ENCODE results near the gene RSKR. TPM values are rescaled to one million over a fixed set of nuclear protein-coding genes. Genes with fewer than 3 reads are reported as not detected.
A peak's percentile ranks its signal among the peaks of the same experiment; 100 is the strongest.

RSKR gene
- total RNA-seq, 3 donors from 2014 or later (not counting 1 experiment from before 2014, with no cell fraction given) = 10.0 to 14.6 (median 14.0) TPM

DNA sequence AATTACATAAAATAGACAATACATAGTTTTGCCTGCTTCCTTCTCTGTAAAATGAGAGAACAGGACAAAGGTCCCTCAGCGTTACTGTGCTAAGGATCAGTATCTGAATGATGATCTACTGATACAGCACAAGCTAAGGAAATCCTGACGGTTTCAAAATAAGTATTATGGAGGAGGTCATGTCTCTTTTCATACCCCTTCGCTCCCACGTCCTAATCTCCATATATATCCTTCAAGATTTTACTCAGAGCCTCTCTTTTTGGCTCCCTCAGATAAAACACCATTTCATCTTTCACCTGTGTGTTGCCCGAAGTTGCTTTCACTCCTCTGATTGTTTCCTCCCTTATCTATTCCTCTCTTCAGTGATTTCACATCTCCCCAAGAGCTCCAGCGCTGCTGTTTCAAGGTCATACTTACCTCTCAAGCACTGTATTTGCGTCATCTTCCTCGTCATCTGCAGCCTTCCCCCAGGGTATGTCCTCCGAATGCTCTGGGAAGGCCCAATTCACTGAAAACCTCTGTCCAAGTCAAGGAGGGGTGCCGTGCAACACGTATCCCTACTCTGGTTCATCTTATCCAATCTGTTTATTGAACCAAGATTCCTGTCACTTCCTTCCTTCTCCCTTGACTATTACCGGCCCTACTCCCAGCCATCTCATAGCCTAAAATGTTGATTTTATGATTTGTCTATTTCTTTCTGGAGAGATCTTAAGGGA lies 32.2 kb upstream of the RSKR start:
- no peak for ATAC-seq
- H3K27ac Mint-ChIP-seq = peak overlapping the region; percentile 92 to 98
- peaks cover 36% of the 10 kb centered on the region for H3K4me1 ChIP-seq (ENCODE audit: control insufficient read depth, insufficient read depth, low read length)
- H3K9me3 Mint-ChIP-seq = no peaks in the 10 kb centered on the region
- no peaks in the 10 kb centered on the region for H3K27me3 ChIP-seq (ENCODE audit: control insufficient read depth, insufficient read depth, low read length)
- peak overlapping the region; percentile 98 for H3K27ac ChIP-seq (ENCODE audit: low read length)
- no peak for TF ChIP-seq CTCF (IDR thresholded peaks at IDR 0.05)
- intact Hi-C loops (cut with micrococcal nuclease) = loop anchor here (1.0 to 5.0 kb wide), 3 partner anchors 15 to 256 kb away; partner anchors contain the start of genes DHRS13 and SDF2
- H3K9me3 ChIP-seq (ENCODE audit: control insufficient read depth, insufficient read depth, low read length) = no peaks in the 10 kb centered on the region
- H3K4me3 ChIP-seq (ENCODE audit: low read length) = no peak overlapping the region
- H3K4me1 Mint-ChIP-seq = peaks cover 36 to 38% of the 10 kb centered on the region in 2 donors
- peak in 1 of 2 donors; percentile 39 for DNase-seq
- peak overlapping the region; percentile 98 for H3K4me3 Mint-ChIP-seq
- WGBS (ENCODE audit: insufficient coverage) = 82% methylated on average over 10 of the region's 12 CpGs
- H3K36me3 Mint-ChIP-seq = no peaks in the 10 kb centered on the region
- peaks cover 30% of the 10 kb centered on the region for H3K36me3 ChIP-seq (ENCODE audit: control insufficient read depth, insufficient read depth, low read length)
- H3K27me3 Mint-ChIP-seq (ENCODE audit: low read depth in 2 of 2) = no peaks in the 10 kb centered on the region

- Mint-ChIP-seq H3K36me3 (peaks cover 1% of the 10 kb centered on the region), H3K27ac (peak overlapping the region; percentile 92 to 98), H3K9me3 (no peaks in the 10 kb centered on the region), H3K4me3 (peak overlapping the region; percentile 98), H3K27me3 (ENCODE audit: low read depth in 2 of 2) (no peaks in the 10 kb centered on the region), H3K4me1 (peaks cover 36 to 38% of the 10 kb centered on the region in 2 donors)
- DNase-seq (no peak), ATAC-seq (no peak)
- no peak for TF ChIP-seq CTCF (IDR thresholded peaks at IDR 0.05)
- H3K4me3 ChIP-seq (ENCODE audit: low read length) = peak overlapping the region; percentile 82
- intact Hi-C loops (cut with micrococcal nuclease) = loop anchor here (2.0 to 5.0 kb wide), 2 partner anchors 73 to 257 kb away; partner anchors contain the start of genes DHRS13 and RPL23A
- no peaks in the 10 kb centered on the region for H3K9me3 ChIP-seq (ENCODE audit: control insufficient read depth, insufficient read depth, low read length)
- H3K27ac ChIP-seq (ENCODE audit: low read length) = peak overlapping the region; percentile 98
- peaks cover 30% of the 10 kb centered on the region for H3K36me3 ChIP-seq (ENCODE audit: control insufficient read depth, insufficient read depth, low read length)
- H3K4me1 ChIP-seq (ENCODE audit: control insufficient read depth, insufficient read depth, low read length) = peaks cover 36% of the 10 kb centered on the region
- 29% methylated on average over 6 of the region's 8 CpGs for WGBS (ENCODE audit: insufficient coverage)
- H3K27me3 ChIP-seq (ENCODE audit: control insufficient read depth, insufficient read depth, low read length) = no peaks in the 10 kb centered on the region
Observed at GRCh38 chr17:28645576-28645939, 31.6 kb upstream of the RSKR start.

DNA sequence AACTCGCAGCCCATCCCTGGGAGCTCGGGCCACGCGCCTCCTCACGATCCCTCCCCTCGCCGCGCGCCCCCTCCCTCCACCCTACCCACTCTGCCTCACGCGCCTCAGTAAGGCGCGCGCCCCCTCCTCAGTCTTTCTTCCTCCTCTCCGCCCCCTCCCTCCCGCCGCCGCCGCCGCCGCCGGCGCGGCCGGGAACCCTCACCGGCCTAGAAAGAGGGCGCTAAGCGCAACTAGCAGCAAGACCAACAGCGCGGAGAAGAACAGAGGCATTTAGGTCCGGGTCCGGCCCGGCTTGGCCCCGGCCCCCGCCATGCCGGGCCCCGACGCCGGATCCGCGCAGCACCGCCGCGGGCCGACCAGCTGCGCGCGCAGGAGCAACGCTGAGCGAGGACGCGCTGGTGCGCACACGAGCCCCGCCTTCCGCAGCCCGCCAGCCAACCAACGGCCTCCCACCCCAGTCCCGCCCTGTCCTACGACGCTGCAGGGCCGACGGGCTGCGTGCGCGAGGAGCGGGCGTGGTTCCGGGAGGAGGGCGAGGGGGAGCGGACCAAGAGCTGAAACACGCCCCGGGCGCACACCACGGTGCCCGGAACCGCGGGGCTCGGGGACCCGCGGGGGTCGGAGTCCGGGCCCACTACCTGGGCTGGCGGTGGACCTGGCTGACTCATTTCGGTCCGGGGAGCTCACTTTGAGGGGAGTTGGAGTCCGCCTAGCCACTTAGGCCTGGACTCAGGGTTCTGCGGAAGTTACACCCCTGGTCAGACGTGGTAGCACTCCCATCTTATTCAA lies 31.0 kb upstream of the RSKR start, which contains the start of gene BLTP2:
Gene BLTP2, minus strand, starts transcription at position 372 of the 789 bp plus-strand sequence. Its CDS starts 102 bp downstream, at position 270.
- peak within 1 kb of the TSS; percentile 82 for H3K4me3 ChIP-seq (ENCODE audit: low read length)
- no peak for TF ChIP-seq CTCF (IDR thresholded peaks at IDR 0.05)
- no peaks in the 10 kb centered on the region for H3K27me3 ChIP-seq (ENCODE audit: control insufficient read depth, insufficient read depth, low read length)
- H3K9me3 Mint-ChIP-seq = no peaks in the 10 kb centered on the region
- H3K27me3 Mint-ChIP-seq (ENCODE audit: low read depth in 2 of 2) = no peaks in the 10 kb centered on the region
- no peaks in the 10 kb centered on the region for H3K9me3 ChIP-seq (ENCODE audit: control insufficient read depth, insufficient read depth, low read length)
- H3K4me1 Mint-ChIP-seq = peaks cover 36 to 38% of the 10 kb centered on the region in 2 donors
- intact Hi-C loops (cut with micrococcal nuclease) = loop anchor here (2.0 to 5.0 kb wide), 2 partner anchors 74 to 257 kb away; partner anchors contain the start of genes DHRS13 and RPL23A
- peaks cover 34% of the 10 kb centered on the region for H3K36me3 ChIP-seq (ENCODE audit: control insufficient read depth, insufficient read depth, low read length)
- H3K27ac ChIP-seq (ENCODE audit: low read length) = peak within 1 kb of the TSS; percentile 98
- DNase-seq = peak; percentile 90 to 98
- H3K4me1 ChIP-seq (ENCODE audit: control insufficient read depth, insufficient read depth, low read length) = peaks cover 36% of the 10 kb centered on the region
- WGBS (ENCODE audit: insufficient coverage) = under 1% methylated on average over 86 of the region's 89 CpGs
- H3K27ac Mint-ChIP-seq = peak within 1 kb of the TSS; percentile 92 to 98
- peaks cover 4% of the 10 kb centered on the region for H3K36me3 Mint-ChIP-seq
- ATAC-seq = peak; percentile 96 to 100 (median 97)
- H3K4me3 Mint-ChIP-seq = peak within 1 kb of the TSS; percentile 98

Measured in natural killer cell (primary cell).